SK-N-MC (cell line): ENCODE data around the gene KRTAP24-1.

ENCODE experiments used
- DNase-seq: peaks from one replicate; pipeline ENCODE4 v3.0.0-alpha.2; 2011; ENCODE audit warnings: low read depth, low spot score
- H3K27ac ChIP-seq: fragments of 200-600 bp; sonication (generic); 2 replicates; pipeline ENCODE4 v1.5.1; 2016; ENCODE audit warnings: mixed run types
- H3K36me3 ChIP-seq: fragments of 200-600 bp; sonication (generic); 2 replicates; pipeline ENCODE4 v1.6.1; 2017; ENCODE audit warnings: antibody characterized with exemption, low read length, mixed read lengths; ENCODE audit not compliant: insufficient read depth
- H3K4me3 ChIP-seq: fragments of 200-600 bp; sonication (generic); 2 replicates; pipeline ENCODE4 v1.5.1; 2016
- H3K9ac ChIP-seq: fragments of 200-600 bp; sonication (generic); 2 replicates; pipeline ENCODE4 v1.8.0; 2017; ENCODE audit warnings: mixed run types, mixed read lengths; ENCODE audit not compliant: insufficient read length
- H3K9me3 ChIP-seq: fragments of 200-600 bp; sonication (generic); 2 replicates; pipeline ENCODE4 v1.6.1; 2017; ENCODE audit warnings: low read depth, mild to moderate bottlenecking, antibody characterized with exemption, low read length, moderate library complexity, mixed read lengths
- EZH2 ChIP-seq: fragments of 200-600 bp; sonication (generic); IDR thresholded peaks from one replicate; pipeline ENCODE4 v1.6.1; 2017; ENCODE audit warnings: antibody characterized with exemption
- FOXP2 ChIP-seq: optimal IDR thresholded peaks from 2 replicates; pipeline ENCODE3; 2011; ENCODE audit warnings: mild to moderate bottlenecking, moderate library complexity; ENCODE audit not compliant: insufficient read depth; ENCODE audit errors: extremely low read length, control extremely low read depth
- POLR2AphosphoS5 ChIP-seq: IDR thresholded peaks from 2 replicates; pipeline ENCODE4 v1.6.1; 2012; ENCODE audit warnings: mild to moderate bottlenecking, low read depth, low read length, borderline replicate concordance

Gene KRTAP24-1

DNA sequence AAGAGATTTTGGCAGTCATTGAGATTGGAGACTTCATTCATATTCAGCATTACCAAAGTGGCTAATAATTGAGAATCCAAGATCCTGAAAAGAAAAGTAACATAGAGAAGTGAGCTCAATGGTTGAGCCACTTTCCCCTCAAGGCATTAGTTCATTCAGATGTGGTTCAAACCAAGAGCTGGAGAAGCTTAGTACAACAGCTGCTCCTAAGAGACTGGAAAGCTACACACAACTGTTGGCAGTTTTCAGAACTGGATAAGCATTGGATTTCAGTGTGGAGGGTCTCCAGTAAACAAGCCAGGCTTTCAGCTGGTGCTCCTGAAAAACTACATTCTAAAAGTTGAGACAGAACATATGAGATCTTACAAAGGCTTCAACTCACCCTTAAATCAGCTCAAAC lies 37.7 kb downstream of the KRTAP24-1 start:
- Histone ChIP-seq H3K36me3 (no peaks in the 10 kb centered on the region), H3K9ac (no peak overlapping the region), H3K9me3 (no peaks in the 10 kb centered on the region), H3K27ac (no peak overlapping the region), H3K4me3 (no peak overlapping the region)
- DNase-seq = no peak
- TF ChIP-seq FOXP2 (no peak), EZH2 (no peak), POLR2AphosphoS5 (no peak)

DNA sequence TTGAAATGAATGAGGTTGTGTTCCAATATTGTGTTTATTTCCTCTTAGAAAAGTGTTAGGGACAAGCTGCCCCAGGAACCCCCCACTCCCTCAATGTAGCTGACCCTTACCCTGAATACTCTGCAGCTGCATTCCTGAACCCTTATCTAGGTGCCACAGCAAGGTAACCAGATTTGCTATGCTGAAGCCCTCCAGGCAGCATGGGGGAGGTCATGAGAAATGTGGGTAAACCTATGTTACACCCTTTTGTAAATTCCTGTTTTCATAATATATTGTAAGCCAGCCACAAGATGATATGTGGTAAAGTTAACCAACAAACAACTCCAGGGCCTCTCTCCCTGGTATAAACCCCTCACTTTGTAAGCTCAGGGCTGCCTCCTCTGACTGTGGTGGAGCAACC lies 39.1 kb downstream of the KRTAP24-1 start:
- H3K4me3 ChIP-seq = no peak overlapping the region

DNA sequence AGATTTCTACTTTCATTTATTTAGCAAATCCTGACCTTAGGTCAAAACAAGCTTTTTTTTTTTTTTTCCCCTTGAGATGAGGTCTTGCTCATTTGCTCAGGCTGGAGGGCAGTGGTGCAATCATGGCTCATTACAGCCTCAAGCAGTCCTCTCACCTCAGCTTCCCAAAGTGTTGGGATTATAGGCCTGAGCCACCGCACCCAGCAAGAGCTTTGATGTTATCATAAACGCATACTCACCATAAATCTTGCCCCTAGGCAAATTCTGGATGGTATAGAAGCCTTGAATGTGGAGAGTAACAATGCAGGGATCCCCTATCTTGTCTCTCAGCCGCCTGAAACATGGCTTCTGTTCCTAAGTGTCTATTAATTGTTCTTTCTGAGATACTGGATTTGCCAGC lies 42.1 kb downstream of the KRTAP24-1 start:
- no peak overlapping the region for H3K27ac ChIP-seq
- H3K9ac ChIP-seq = no peak overlapping the region
- TF ChIP-seq POLR2AphosphoS5 = no peak
- no peak for TF ChIP-seq FOXP2
- TF ChIP-seq EZH2 = no peak
- no peak for DNase-seq
- H3K36me3 ChIP-seq = no peaks in the 10 kb centered on the region
- H3K4me3 ChIP-seq = no peak overlapping the region
- H3K9me3 ChIP-seq = no peaks in the 10 kb centered on the region

More for the DNA sequence above, 39.1 kb downstream of the KRTAP24-1 start:
- no peak for TF ChIP-seq POLR2AphosphoS5
- TF ChIP-seq EZH2 = no peak
- TF ChIP-seq FOXP2 = no peak
- Histone ChIP-seq H3K9ac (no peak overlapping the region), H3K27ac (no peak overlapping the region), H3K36me3 (no peaks in the 10 kb centered on the region), H3K9me3 (no peaks in the 10 kb centered on the region)
- no peak for DNase-seq

DNA sequence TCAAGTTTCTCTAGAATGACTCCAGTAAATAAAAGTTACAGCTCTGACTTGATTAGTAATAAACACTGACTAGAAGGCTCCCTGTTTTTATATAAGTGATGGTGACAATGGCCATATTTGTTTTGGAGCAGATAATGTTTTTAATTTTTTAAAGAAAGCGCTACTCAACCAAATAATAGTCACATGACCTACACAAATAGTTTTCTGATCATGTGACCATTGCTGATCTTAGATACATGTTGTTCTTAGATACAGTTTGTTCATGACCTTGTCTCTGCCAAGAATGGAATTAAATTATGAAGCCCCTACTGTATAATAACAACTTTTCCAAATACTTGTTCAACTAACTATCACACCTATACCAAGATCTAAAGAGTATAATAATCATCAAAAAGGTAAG lies 44.6 kb downstream of the KRTAP24-1 start:
- DNase-seq = no peak
- no peak for TF ChIP-seq FOXP2
- TF ChIP-seq POLR2AphosphoS5 = no peak
- TF ChIP-seq EZH2 = no peak
- H3K4me3 ChIP-seq = no peak overlapping the region
- no peak overlapping the region for H3K9ac ChIP-seq
- no peak overlapping the region for H3K27ac ChIP-seq
- H3K36me3 ChIP-seq = no peaks in the 10 kb centered on the region
- H3K9me3 ChIP-seq = no peaks in the 10 kb centered on the region

DNA sequence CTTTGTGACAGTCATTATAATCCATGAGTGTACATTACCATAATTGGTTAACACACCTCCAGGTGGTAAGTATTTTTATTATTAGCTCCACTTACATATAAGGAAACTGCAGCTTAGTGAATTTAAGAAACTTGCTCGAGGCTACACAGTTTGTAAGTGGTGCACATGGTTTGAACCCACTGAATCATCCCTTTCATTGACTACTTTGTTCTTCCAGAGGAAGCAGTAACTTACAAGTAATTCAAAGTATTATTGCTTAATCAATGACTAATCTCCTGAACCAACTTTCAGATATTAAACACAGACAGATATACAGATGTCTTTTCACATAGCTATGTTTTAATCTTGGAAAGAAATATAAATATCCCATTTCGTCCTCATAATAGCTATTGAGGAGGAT lies 48.1 kb downstream of the KRTAP24-1 start:
- H3K36me3 ChIP-seq = no peaks in the 10 kb centered on the region
- no peak overlapping the region for H3K4me3 ChIP-seq
- TF ChIP-seq FOXP2 (no peak), POLR2AphosphoS5 (no peak), EZH2 (no peak)
- H3K27ac ChIP-seq = no peak overlapping the region
- no peak overlapping the region for H3K9ac ChIP-seq
- H3K9me3 ChIP-seq = no peaks in the 10 kb centered on the region
- peak; percentile 5 for DNase-seq

DNA sequence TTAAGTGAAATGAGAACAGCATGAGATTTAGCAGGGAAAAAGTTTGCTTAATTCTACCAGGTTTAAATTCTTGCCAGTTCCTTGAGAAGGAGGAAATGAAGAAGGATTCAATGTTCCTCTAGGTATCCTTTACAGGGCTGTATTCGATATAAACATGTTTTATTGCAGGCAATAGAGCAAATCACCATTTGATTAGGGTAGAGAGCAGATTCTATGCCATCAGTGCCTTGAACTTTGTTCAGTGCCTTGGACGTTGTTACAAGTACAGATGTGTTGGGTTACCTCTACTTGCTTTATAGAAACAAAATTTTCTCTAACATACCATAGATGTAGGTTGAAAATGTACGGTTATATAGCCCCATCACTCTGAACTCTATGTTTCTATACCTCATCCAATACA lies 48.7 kb downstream of the KRTAP24-1 start:
- no peak overlapping the region for H3K27ac ChIP-seq

DNA sequence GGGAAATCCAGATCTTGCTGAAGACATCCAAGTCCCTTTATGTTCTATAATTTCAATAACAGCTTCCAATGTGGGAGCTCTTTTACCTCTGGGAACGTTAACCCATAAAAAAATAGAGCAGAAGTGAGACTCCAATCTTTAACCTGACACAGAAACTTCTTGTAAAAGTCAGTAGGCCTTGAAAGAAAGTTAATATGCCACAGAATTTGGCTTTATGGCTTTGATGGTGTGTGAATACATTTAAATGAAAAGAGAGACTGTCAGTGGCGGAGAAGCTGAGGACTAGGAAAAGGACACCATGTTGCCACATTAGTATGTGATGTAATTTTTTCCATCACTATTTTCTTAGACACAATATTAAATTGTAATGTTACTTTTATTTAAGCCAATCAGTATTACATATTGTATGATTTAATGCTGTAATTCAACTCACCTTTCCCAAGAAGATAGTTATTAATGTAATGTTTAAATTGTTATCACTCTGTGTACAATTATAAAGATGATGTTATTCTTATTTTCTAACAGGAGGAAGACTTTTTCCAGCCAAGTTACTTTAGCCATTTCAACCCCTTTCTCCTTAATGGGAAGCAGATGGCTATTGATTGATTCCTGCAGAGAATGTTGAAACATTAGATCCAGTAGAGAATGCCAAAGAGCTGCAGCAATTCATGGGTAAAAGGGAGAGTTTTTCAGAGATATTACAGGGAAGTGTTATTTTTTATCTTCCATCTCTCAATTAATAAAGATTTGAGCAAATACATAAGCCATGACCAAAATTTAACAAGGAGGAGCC lies 49.3 kb downstream of the KRTAP24-1 start:
- DNase-seq = no peak
- Histone ChIP-seq H3K4me3 (no peak overlapping the region), H3K36me3 (no peaks in the 10 kb centered on the region), H3K9me3 (no peaks in the 10 kb centered on the region), H3K27ac (no peak overlapping the region), H3K9ac (no peak overlapping the region)
- no peak for TF ChIP-seq FOXP2
- TF ChIP-seq EZH2 = no peak
- TF ChIP-seq POLR2AphosphoS5 = no peak

More for the DNA sequence above, 48.7 kb downstream of the KRTAP24-1 start:
- DNase-seq = no peak
- no peaks in the 10 kb centered on the region for H3K9me3 ChIP-seq
- H3K4me3 ChIP-seq = no peak overlapping the region
- no peak overlapping the region for H3K9ac ChIP-seq
- TF ChIP-seq POLR2AphosphoS5 (no peak), FOXP2 (no peak), EZH2 (no peak)
- no peaks in the 10 kb centered on the region for H3K36me3 ChIP-seq

DNA sequence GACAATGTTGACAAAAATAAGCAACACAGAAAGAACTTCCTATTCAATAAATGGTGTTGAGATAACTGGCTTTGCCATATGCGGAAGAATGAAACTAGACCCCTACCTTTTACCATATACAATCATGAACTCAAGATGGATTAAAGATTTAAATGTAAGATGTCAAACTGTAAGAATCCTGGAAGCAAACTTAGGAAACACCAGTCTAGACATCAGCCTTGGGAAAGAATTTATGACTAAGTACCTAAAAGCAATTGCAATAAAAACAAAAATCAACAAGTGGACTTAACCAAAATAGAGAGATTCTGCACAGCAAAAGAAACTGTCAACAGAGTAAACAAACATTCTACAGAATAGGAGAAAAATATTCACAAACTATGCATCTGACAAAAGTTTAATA lies 50.7 kb downstream of the KRTAP24-1 start:
- Histone ChIP-seq H3K27ac (no peak overlapping the region), H3K9ac (no peak overlapping the region), H3K9me3 (no peaks in the 10 kb centered on the region), H3K4me3 (no peak overlapping the region), H3K36me3 (no peaks in the 10 kb centered on the region)
- DNase-seq = no peak
- TF ChIP-seq EZH2 (no peak), FOXP2 (no peak), POLR2AphosphoS5 (no peak)
